Endothelial cell (in vitro differentiated cells): Measurements from ENCODE around the gene IRAG1. TPM values are rescaled to one million over a fixed set of nuclear protein-coding genes. Genes with fewer than 3 reads are reported as not detected.

Source experiments
- DNase-seq: peaks from one replicate; pipeline ENCODE4 v3.0.0; 2021; ENCODE audit warnings: low spot score
- H3K27ac Mint-ChIP-seq: one replicate; pipeline ENCODE4 v1.8.0; 2021; ENCODE audit warnings: mixed read lengths, inconsistent platforms; ENCODE audit not compliant: unreplicated experiment
- H3K27me3 Mint-ChIP-seq: one replicate; pipeline ENCODE4 v1.8.0; 2021; ENCODE audit warnings: mild to moderate bottlenecking, moderate library complexity, mixed read lengths, inconsistent platforms; ENCODE audit not compliant: unreplicated experiment
- H3K36me3 Mint-ChIP-seq: one replicate; pipeline ENCODE4 v1.8.0; 2021; ENCODE audit warnings: mild to moderate bottlenecking, low read depth, mixed read lengths, inconsistent platforms; ENCODE audit not compliant: unreplicated experiment
- H3K4me1 Mint-ChIP-seq: one replicate; pipeline ENCODE4 v1.8.0; 2021; ENCODE audit warnings: mild to moderate bottlenecking, mixed read lengths, inconsistent platforms; ENCODE audit not compliant: unreplicated experiment
- H3K4me3 Mint-ChIP-seq: one replicate; pipeline ENCODE4 v1.8.0; 2021; ENCODE audit warnings: mild to moderate bottlenecking, mixed read lengths, inconsistent platforms; ENCODE audit not compliant: unreplicated experiment
- H3K9me3 Mint-ChIP-seq: one replicate; pipeline ENCODE4 v1.8.0; 2021; ENCODE audit warnings: mixed read lengths, inconsistent platforms; ENCODE audit not compliant: unreplicated experiment
- CTCF ChIP-seq: fragments of 200-600 bp; sonication (generic); IDR thresholded peaks from one replicate; pipeline ENCODE4 v1.5.0; 2021; ENCODE audit warnings: antibody characterized with exemption; ENCODE audit not compliant: unreplicated experiment
- total RNA-seq: library from RNA; stranded (reverse); fragmentation: NEBNext Ultra II Directional; extraction: Animal tissue kit (Norgen Biotek cat#: 25700); gene quantifications from one replicate; pipeline ENCODE4 v1.2.1, GENCODE V29; 2021; ENCODE audit not compliant: unreplicated experiment

The IRAG1 gene
- total RNA-seq, 1 donor from 2014 or later: 8.7 TPM

- H3K36me3 Mint-ChIP-seq: peaks cover 5% of the 10 kb centered on the region
- H3K4me1 Mint-ChIP-seq: peaks cover 5% of the 10 kb centered on the region
- no peak for TF ChIP-seq CTCF
- H3K4me3 Mint-ChIP-seq: no peak overlapping the region
- H3K27ac Mint-ChIP-seq: no peak overlapping the region
- DNase-seq: no peak
- H3K9me3 Mint-ChIP-seq: no peaks in the 10 kb centered on the region
- H3K27me3 Mint-ChIP-seq: peaks cover 6% of the 10 kb centered on the region
Observed at GRCh38 chr11:10666556-10667520, 26.7 kb downstream of the IRAG1 start.

- no peak for TF ChIP-seq CTCF
- H3K27me3 Mint-ChIP-seq: peaks cover 6% of the 10 kb centered on the region
- no peak overlapping the region for H3K27ac Mint-ChIP-seq
- peaks cover 5% of the 10 kb centered on the region for H3K36me3 Mint-ChIP-seq
- H3K4me1 Mint-ChIP-seq: peaks cover 17% of the 10 kb centered on the region
- no peak for DNase-seq
- no peak overlapping the region for H3K4me3 Mint-ChIP-seq
- no peaks in the 10 kb centered on the region for H3K9me3 Mint-ChIP-seq
Observed at GRCh38 chr11:10664496-10664895, 29.1 kb downstream of the IRAG1 start.

- Mint-ChIP-seq H3K36me3 (peaks cover 5% of the 10 kb centered on the region), H3K9me3 (no peaks in the 10 kb centered on the region), H3K27me3 (peaks cover 6% of the 10 kb centered on the region), H3K27ac (no peak overlapping the region), H3K4me1 (peaks cover 19% of the 10 kb centered on the region), H3K4me3 (no peak overlapping the region)
- no peak for TF ChIP-seq CTCF
- no peak for DNase-seq
Observed at GRCh38 chr11:10663990-10664389, 29.6 kb downstream of the IRAG1 start.

- Mint-ChIP-seq H3K9me3 (no peaks in the 10 kb centered on the region), H3K4me1 (peaks cover 24% of the 10 kb centered on the region), H3K4me3 (no peak overlapping the region), H3K27ac (no peak overlapping the region), H3K27me3 (peaks cover 4% of the 10 kb centered on the region), H3K36me3 (peaks cover 5% of the 10 kb centered on the region)
- no peak for DNase-seq
- no peak for TF ChIP-seq CTCF
Observed at GRCh38 chr11:10663365-10663764, 30.2 kb downstream of the IRAG1 start.

- Mint-ChIP-seq H3K4me3 (peak overlapping the region; percentile 19), H3K27ac (no peak overlapping the region), H3K27me3 (peaks cover 3% of the 10 kb centered on the region), H3K36me3 (peaks cover 5% of the 10 kb centered on the region), H3K4me1 (peaks cover 26% of the 10 kb centered on the region), H3K9me3 (no peaks in the 10 kb centered on the region)
- no peak for DNase-seq
- TF ChIP-seq CTCF: no peak
Observed at GRCh38 chr11:10660323-10660722, 33.2 kb downstream of the IRAG1 start.
